GM20000 (cell line): ENCODE results near the gene FER.

Source experiments
- DNase-seq: peaks from one replicate; pipeline ENCODE4 v3.0.0; 2012; ENCODE audit warnings: low spot score
- CTCF ChIP-seq: IDR thresholded peaks from 2 replicates; pipeline ENCODE4 v1.5.1; 2012; ENCODE audit warnings: mild to moderate bottlenecking, control low read depth; ENCODE audit errors: extremely low read depth, missing control alignments

The FER gene

GRCh38 chr5:108747111-108747773 is 455 bp upstream of the FER start:
- TF ChIP-seq CTCF, result no peak
- DNase-seq, result no peak

- DNase-seq, result peak; percentile 95
- TF ChIP-seq CTCF, result peak; percentile 6
Observed at GRCh38 chr5:108748401-108749127, 867 bp downstream of the FER start.

- TF ChIP-seq CTCF, result no peak
Observed at GRCh38 chr5:108749128-108749861, 1.6 kb downstream of the FER start.

GRCh38 chr5:108753331-108753730 is 5.6 kb downstream of the FER start:
- no peak for DNase-seq

More at GRCh38 chr5:108749128-108749861, 1.6 kb downstream of the FER start:
- peak; percentile 65 for DNase-seq

GRCh38 chr5:108753877-108754276 is 6.2 kb downstream of the FER start:
- DNase-seq, result no peak
- TF ChIP-seq CTCF, result no peak

More at GRCh38 chr5:108753331-108753730, 5.6 kb downstream of the FER start:
- no peak for TF ChIP-seq CTCF

- no peak for TF ChIP-seq CTCF
- DNase-seq, result no peak
Observed at GRCh38 chr5:108760512-108760911, 12.8 kb downstream of the FER start.

GRCh38 chr5:108762660-108763059 is 15.0 kb downstream of the FER start:
- no peak for TF ChIP-seq CTCF
- DNase-seq, result no peak
